GM23338 (cell line): Measurements from ENCODE around the gene TRMT6. TPM values are rescaled to one million over a fixed set of nuclear protein-coding genes. Genes with fewer than 3 reads are reported as not detected.

Experiments
- ATAC-seq: fragments of 200-7000 bp; cut with Tn5 transposase; 3 replicates; pipeline ENCODE4 v1.9.1; 2020
- DNase-seq: peaks from one replicate; pipeline ENCODE4 v3.0.0-alpha.2; 2015; ENCODE audit warnings: low spot score
- H2AFZ ChIP-seq: fragments of 200-600 bp; sonication (generic); 2 replicates; pipeline ENCODE4 v1.8.0; 2016; ENCODE audit warnings: antibody characterized with exemption, mild to moderate bottlenecking, moderate library complexity
- H3F3A ChIP-seq: fragments of 200-600 bp; sonication (generic); replicated peaks from 2 replicates; pipeline ENCODE4 v1.8.0; 2017; ENCODE audit warnings: antibody characterized with exemption, mixed run types, low read depth
- H3K27ac ChIP-seq: fragments of 200-600 bp; sonication (generic); 2 replicates; pipeline ENCODE4 v1.6.1; 2016; ENCODE audit warnings: low read depth
- H3K27me3 ChIP-seq: fragments of 200-600 bp; sonication (generic); 2 replicates; pipeline ENCODE4 v1.8.0; 2016; ENCODE audit warnings: mild to moderate bottlenecking, mixed run types, moderate library complexity; ENCODE audit not compliant: insufficient read depth
- H3K36me3 ChIP-seq: fragments of 200-600 bp; sonication (generic); 2 replicates; pipeline ENCODE4 v1.8.0; 2016; ENCODE audit warnings: mild to moderate bottlenecking; ENCODE audit not compliant: insufficient read depth
- H3K4me1 ChIP-seq: fragments of 200-600 bp; sonication (generic); 2 replicates; pipeline ENCODE4 v1.8.0; 2016; ENCODE audit warnings: mild to moderate bottlenecking, moderate library complexity; ENCODE audit not compliant: insufficient read depth
- H3K4me2 ChIP-seq: fragments of 200-600 bp; sonication (generic); 2 replicates; pipeline ENCODE4 v1.7.1; 2017; ENCODE audit warnings: mixed run types
- H3K4me3 ChIP-seq: fragments of 200-600 bp; sonication (generic); 2 replicates; pipeline ENCODE4 v1.6.1; 2016; ENCODE audit warnings: mixed run types
- H3K79me2 ChIP-seq: fragments of 200-600 bp; sonication (generic); replicated peaks from 2 replicates; pipeline ENCODE4 v1.8.0; 2017; ENCODE audit warnings: mild to moderate bottlenecking; ENCODE audit not compliant: insufficient read depth
- H3K9me2 ChIP-seq: fragments of 200-600 bp; sonication (generic); 2 replicates; pipeline ENCODE4 v1.8.0; 2017; ENCODE audit not compliant: insufficient read depth
- H4K20me1 ChIP-seq: fragments of 200-600 bp; sonication (generic); replicated peaks from 2 replicates; pipeline ENCODE4 v1.8.0; 2017; ENCODE audit warnings: mild to moderate bottlenecking; ENCODE audit not compliant: insufficient read depth
- H3K27ac Mint-ChIP-seq: 2 replicates; pipeline ENCODE4 v1.8.0; 2020; ENCODE audit warnings: inconsistent platforms, mild to moderate bottlenecking, moderate library complexity, mixed read lengths
- H3K27me3 Mint-ChIP-seq: 3 replicates; pipeline ENCODE4 v1.8.0; 2022; ENCODE audit warnings: low read depth, mild to moderate bottlenecking, moderate library complexity, mixed read lengths, inconsistent platforms; ENCODE audit not compliant: insufficient read depth, poor library complexity
- H3K36me3 Mint-ChIP-seq: 3 replicates; pipeline ENCODE4 v1.8.0; 2021; ENCODE audit warnings: low read depth, mild to moderate bottlenecking, inconsistent platforms, moderate library complexity, mixed read lengths
- H3K4me1 Mint-ChIP-seq: 3 replicates; pipeline ENCODE4 v1.8.0; 2020; ENCODE audit warnings: mild to moderate bottlenecking, inconsistent platforms, mixed read lengths
- H3K4me3 Mint-ChIP-seq: 3 replicates; pipeline ENCODE4 v1.8.0; 2021; ENCODE audit warnings: moderate library complexity, mild to moderate bottlenecking, inconsistent platforms, mixed read lengths
- H3K9me3 Mint-ChIP-seq: 3 replicates; pipeline ENCODE4 v1.8.0; 2020; ENCODE audit warnings: moderate library complexity, mild to moderate bottlenecking, inconsistent platforms, mixed read lengths
- EZH2 ChIP-seq: fragments of 200-600 bp; sonication (generic); IDR thresholded peaks from one replicate; pipeline ENCODE4 v1.8.0; 2017; ENCODE audit warnings: antibody characterized with exemption, mild to moderate bottlenecking, low read depth; ENCODE audit not compliant: unreplicated experiment
- EZH2phosphoT487 ChIP-seq: fragments of 200-600 bp; sonication (generic); IDR thresholded peaks from one replicate; pipeline ENCODE4 v1.8.1; 2018; ENCODE audit warnings: antibody characterized with exemption; ENCODE audit not compliant: unreplicated experiment
- REST ChIP-seq: IDR thresholded peaks from one replicate; pipeline ENCODE4 v1.6.1; 2018; ENCODE audit warnings: antibody characterized with exemption; ENCODE audit not compliant: unreplicated experiment
- STAT1 ChIP-seq: IDR thresholded peaks from one replicate; pipeline ENCODE4 v1.6.1; 2016; ENCODE audit warnings: antibody characterized with exemption; ENCODE audit not compliant: unreplicated experiment
- ZNF462 ChIP-seq: fragments of 250-450 bp; sonication (Bioruptor Pico); IDR thresholded peaks from 2 replicates; pipeline ENCODE4 v1.5.0; 2020; ENCODE audit warnings: mild to moderate bottlenecking, moderate library complexity
- polyA plus RNA-seq: library from polyadenylated mRNA; unstranded; fragments of >200 nt; fragmentation: Nextera tagmentation; extraction: Ambion mirVana; gene quantifications from 2 replicates; pipeline ENCODE4 v1.2.1, GENCODE V29; 2016
- total RNA-seq: library from RNA; depleted of rRNA; stranded (reverse); fragments of >200 nt; shearing (Covaris generic); gene quantifications from 2 replicates; pipeline ENCODE4 v1.2.3, GENCODE V29; 2014
- TF ChIP-seq, protein P1 (sequence below): IDR thresholded peaks from 2 replicates; pipeline ENCODE4 v1.6.1; 2016; ENCODE audit warnings: antibody characterized with exemption

TRMT6 gene
- total and polyA plus RNA-seq, 2 experiments from 2014 or later = 15.5 to 26.3 TPM

DNA sequence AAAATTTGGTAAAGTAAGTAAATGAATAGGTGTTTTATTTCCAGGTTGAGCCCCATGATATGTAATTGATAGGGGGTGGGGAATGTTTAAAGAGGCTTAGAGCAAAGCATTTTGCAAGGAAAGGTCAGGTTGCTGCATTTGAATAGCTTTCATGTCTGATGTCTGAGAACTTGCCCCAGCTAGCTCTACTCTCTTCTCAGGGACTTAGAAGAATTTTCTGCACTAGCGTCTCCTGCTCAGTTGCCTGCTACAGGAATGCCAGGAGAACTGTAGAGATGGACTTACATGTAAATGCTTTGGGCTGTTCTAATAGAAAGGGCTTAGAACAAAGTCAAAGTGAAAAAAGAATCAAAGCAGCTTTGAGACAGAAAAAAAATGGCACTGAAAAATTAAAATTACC lies 35.5 kb downstream of the TRMT6 start:
- H3K36me3 ChIP-seq = no peaks in the 10 kb centered on the region
- peak; percentile 23 for DNase-seq
- no peaks in the 10 kb centered on the region for H3K36me3 Mint-ChIP-seq
- H3K79me2 ChIP-seq = no peaks in the 10 kb centered on the region
- H3K4me3 ChIP-seq = no peak overlapping the region
- H3K9me2 ChIP-seq = no peaks in the 10 kb centered on the region
- H3K27ac ChIP-seq = no peak overlapping the region
- H2AFZ ChIP-seq = no peak overlapping the region
- H3K4me1 Mint-ChIP-seq = peaks cover 35% of the 10 kb centered on the region
- H3K9me3 Mint-ChIP-seq = no peaks in the 10 kb centered on the region
- H3K4me1 ChIP-seq = peaks cover 23% of the 10 kb centered on the region
- H4K20me1 ChIP-seq = no peaks in the 10 kb centered on the region
- H3K27me3 ChIP-seq = peaks cover 8% of the 10 kb centered on the region; the same call in 1 of the 2 replicates
- peaks cover 8% of the 10 kb centered on the region for H3K27me3 Mint-ChIP-seq
- no peak for TF ChIP-seq STAT1
- peak; percentile 67; the same call in 1 of the 2 replicates for TF ChIP-seq ZNF462 (CRISPR knock-in tag)
- no peak for ATAC-seq
- H3K4me3 Mint-ChIP-seq = no peak overlapping the region
- H3K27ac Mint-ChIP-seq = no peak overlapping the region
- 0 out of 2 replicates have a peak, but pooled peaks cover 3% of the 10 kb centered on the region for H3F3A ChIP-seq
- H3K4me2 ChIP-seq = no peak overlapping the region

DNA sequence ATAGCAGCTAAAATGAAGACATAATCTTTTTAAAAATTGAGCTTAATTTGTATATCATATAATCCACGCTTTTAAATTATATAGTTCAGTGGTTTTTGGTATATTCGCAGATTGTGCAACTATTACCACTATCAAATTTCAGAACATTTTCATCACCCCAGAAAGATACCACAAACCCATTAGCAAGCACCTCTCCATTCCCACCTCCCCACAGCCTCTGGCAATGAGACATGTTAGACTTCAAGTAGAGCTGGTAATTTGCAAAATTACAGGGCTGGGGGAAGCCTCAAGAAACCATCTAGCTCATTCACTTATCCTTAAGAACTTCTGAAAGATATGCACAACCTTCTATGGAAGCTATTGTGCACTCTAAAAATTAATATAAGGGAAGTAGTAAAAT lies 37.2 kb downstream of the TRMT6 start:
- peaks cover 9% of the 10 kb centered on the region for H3K27me3 Mint-ChIP-seq
- H3K36me3 ChIP-seq = no peaks in the 10 kb centered on the region
- peaks cover 26% of the 10 kb centered on the region for H3K4me1 Mint-ChIP-seq
- TF ChIP-seq, protein P1, sequence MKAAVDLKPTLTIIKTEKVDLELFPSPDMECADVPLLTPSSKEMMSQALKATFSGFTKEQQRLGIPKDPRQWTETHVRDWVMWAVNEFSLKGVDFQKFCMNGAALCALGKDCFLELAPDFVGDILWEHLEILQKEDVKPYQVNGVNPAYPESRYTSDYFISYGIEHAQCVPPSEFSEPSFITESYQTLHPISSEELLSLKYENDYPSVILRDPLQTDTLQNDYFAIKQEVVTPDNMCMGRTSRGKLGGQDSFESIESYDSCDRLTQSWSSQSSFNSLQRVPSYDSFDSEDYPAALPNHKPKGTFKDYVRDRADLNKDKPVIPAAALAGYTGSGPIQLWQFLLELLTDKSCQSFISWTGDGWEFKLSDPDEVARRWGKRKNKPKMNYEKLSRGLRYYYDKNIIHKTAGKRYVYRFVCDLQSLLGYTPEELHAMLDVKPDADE = no peak
- TF ChIP-seq EZH2 = no peak
- no peak for TF ChIP-seq REST
- no peak for TF ChIP-seq EZH2phosphoT487
- TF ChIP-seq STAT1 = no peak

More for the DNA sequence above, 37.2 kb downstream of the TRMT6 start:
- no peaks in the 10 kb centered on the region for H3K79me2 ChIP-seq
- no peaks in the 10 kb centered on the region for H4K20me1 ChIP-seq
- Mint-ChIP-seq H3K27ac (no peak overlapping the region), H3K4me3 (no peak overlapping the region), H3K9me3 (no peaks in the 10 kb centered on the region), H3K36me3 (no peaks in the 10 kb centered on the region)
- no peak overlapping the region for H3K4me2 ChIP-seq
- no peak for DNase-seq
- H3K27me3 ChIP-seq = peaks cover 8% of the 10 kb centered on the region; the same call in 1 of the 2 replicates
- H3K4me1 ChIP-seq = peaks cover 15% of the 10 kb centered on the region; the same call in 1 of the 2 replicates
- no peaks in the 10 kb centered on the region for H3K9me2 ChIP-seq
- 0 out of 2 replicates have a peak, but pooled peaks cover 3% of the 10 kb centered on the region for H3F3A ChIP-seq
- ATAC-seq = no peak
- H2AFZ ChIP-seq = no peak overlapping the region
- no peak overlapping the region for H3K4me3 ChIP-seq
- H3K27ac ChIP-seq = no peak overlapping the region
